NCI-H446 treated with DMSO at 0.1 percent for 48 hours (cell line): ENCODE results near the gene CCDC92.

Source experiments
- DNase-seq: peaks from one replicate; lab custom pipeline; 2025; lab: John Stamatoyannopoulos, UW

The CCDC92 gene

DNA sequence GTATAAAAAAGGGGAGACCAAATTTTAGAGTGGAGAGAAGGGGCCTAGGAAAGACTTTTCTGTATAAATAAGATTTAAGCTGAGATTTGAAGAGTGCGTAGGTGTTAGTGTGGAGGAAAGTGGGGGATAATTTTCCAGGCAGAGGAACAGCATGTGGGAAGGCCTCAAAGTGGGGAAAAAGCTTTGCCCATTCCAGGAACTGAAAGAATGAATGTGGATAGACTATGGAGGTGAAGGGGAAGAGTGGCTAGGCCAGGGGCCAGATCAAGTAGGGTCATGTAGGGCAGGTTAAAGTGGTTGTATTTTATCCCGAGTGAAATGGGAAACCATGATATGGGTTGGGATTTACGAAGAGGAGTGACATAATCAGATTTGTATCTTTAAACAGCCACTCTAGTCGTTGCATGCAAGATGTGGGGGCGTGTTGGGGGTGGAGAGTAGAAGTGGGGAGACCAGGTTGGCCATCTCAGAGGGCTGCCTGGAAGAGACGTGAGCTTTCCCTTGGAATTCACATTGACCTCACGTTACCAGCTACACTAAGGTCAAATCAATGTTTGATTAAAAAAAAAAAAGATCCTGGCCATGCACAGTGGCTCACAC lies 3.7 kb upstream of the CCDC92 start:
- DNase-seq: no peak

DNA sequence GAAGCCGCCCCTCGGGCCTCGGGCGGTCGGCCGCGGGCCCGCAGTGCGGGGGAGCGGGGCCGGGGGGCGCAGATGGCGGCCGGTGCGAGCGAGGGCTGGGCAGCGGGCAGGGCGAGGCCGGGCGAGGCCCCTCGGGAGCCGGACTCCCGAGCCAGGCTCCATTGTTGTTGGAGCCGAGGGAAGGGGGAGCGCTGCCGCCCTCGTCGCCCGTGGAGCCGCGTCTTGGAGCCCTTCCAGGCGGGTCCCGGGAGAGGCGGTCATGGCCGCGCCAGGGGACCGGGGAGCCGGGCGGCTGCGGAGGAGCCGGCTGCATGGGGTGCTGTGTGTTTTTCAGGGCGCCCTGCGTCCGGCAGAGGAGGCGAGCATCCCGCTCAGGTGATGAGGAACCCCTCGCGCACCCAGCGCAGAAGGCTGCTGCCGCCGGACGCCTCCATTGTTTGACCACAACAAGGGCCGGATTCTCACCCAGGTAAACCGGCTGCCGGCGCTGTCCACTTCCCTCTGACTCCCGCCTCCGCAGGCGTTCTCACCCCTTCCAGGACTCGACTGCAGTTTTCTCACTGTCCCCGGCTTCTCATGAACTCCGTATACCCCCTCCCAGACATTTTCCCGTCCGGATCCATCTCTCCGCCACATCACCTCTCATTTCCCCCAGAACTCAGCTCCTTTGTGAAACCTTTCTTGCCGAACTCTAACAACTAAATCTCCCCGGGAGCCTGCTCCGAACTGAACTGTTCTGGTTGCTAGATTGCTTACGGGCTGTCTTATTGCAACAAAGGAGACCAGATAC lies 1.1 kb upstream of the CCDC92 start:
- DNase-seq: no peak

DNA sequence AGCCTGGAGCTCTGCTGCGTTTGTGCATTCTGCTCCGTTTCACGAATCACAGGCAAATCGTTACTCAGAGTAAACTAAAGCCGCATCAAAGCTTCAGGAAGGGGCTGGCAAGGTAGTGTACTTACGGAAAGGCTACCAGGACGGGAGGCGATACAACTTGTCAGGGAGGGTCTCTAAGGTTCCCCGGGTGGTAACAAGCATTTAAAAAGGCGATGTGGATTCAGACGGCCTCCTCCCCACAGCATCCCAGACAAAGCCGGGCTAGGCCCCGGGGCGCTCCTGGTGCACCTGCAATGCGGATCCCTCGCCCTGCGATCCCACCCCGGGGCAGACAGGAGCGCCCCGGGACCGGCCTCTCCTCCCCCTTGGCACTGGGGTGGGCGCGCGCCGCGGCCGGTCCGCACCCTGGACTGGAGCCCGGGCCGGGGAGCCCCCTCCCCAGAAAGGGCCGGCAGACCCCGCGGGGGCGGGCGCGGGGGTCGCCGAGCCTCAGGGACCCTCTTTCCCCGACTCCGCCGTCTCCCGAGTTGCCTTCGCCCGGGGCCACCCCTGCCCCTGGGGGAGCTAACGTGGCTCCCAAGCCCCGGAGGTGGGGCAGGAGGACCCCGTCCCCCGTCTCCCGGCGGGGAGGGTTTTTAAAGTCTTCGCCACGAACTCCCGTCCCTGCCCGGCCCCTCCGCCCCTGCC lies 718 bp downstream of the CCDC92 start:
- DNase-seq: no peak

- DNase-seq: no peak
Observed at GRCh38 chr12:123971449-123971769, 1.2 kb downstream of the CCDC92 start.

- DNase-seq: no peak
Observed at GRCh38 chr12:123967121-123967586, 5.5 kb downstream of the CCDC92 start.

GRCh38 chr12:123966596-123966995 lies 6.0 kb downstream of the CCDC92 start:
- DNase-seq: no peak

- DNase-seq: no peak
Observed at GRCh38 chr12:123965382-123965781, 7.2 kb downstream of the CCDC92 start.

- DNase-seq: no peak
Observed at GRCh38 chr12:123963821-123964220, 8.8 kb downstream of the CCDC92 start.

DNA sequence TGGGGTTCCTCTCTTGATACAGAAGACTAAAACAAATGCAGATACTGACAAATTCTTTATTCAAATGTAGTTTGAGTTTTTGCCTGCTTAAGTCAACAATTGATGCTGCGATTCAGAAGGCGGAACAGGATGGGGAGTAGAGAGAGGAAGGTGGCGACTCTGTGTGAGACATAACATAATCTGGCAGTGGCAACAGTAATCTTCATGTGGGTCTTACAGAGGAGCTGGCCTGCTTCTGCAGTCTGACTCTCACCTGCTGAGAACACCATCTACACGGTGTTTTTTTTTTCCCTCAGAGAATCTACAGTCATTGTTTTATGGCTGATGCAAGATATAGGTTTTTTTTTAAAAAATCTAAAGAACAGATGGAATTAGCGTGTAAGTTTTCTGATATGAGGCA lies 10.1 kb downstream of the CCDC92 start:
- no peak for DNase-seq

GRCh38 chr12:123961585-123962345 lies 10.9 kb downstream of the CCDC92 start:
- DNase-seq: no peak

- DNase-seq: no peak
Observed at GRCh38 chr12:123960856-123961255, 11.8 kb downstream of the CCDC92 start.

- no peak for DNase-seq
Observed at GRCh38 chr12:123960029-123960735, 12.4 kb downstream of the CCDC92 start.

GRCh38 chr12:123958876-123959275 lies 13.8 kb downstream of the CCDC92 start:
- DNase-seq: no peak

- no peak for DNase-seq
Observed at GRCh38 chr12:123958462-123958861, 14.2 kb downstream of the CCDC92 start.

GRCh38 chr12:123957196-123957595 lies 15.4 kb downstream of the CCDC92 start:
- DNase-seq: no peak

GRCh38 chr12:123956249-123956648 lies 16.4 kb downstream of the CCDC92 start:
- DNase-seq: no peak

GRCh38 chr12:123954647-123955350 lies 17.8 kb downstream of the CCDC92 start:
- no peak for DNase-seq

- no peak for DNase-seq
Observed at GRCh38 chr12:123952037-123952436, 20.6 kb downstream of the CCDC92 start.

DNA sequence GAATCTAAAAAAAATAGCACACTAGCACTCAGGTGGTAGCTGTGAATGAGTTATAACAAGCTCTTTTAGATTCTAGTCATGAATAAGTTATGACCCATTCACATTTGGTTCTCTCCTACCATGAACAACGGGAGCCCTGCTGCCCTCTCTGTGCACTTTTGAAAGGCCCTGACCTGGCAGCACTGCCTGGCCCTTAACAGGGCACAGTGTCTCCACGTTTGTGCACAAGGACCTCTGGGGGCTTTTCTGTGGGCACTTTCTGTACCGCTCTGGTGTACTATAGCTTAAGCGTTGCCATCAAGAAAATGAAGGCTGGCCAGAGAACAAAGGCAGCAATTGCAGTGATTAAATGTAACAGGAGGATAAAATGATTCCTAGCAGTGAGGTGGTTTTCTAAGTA lies 21.2 kb downstream of the CCDC92 start:
- DNase-seq: no peak

- no peak for DNase-seq
Observed at GRCh38 chr12:123950476-123951349, 21.9 kb downstream of the CCDC92 start.
